HepG2 (cell line): ENCODE results near the gene HDGFL2. TPM values are rescaled to one million over a fixed set of nuclear protein-coding genes. Genes with fewer than 3 reads are reported as not detected.

ENCODE experiments used
- CBX5 ChIP-seq: sonication (generic); formaldehyde crosslinking; IDR thresholded peaks from 2 replicates; pipeline ENCODE4 v1.4.0; 2020; ENCODE audit warnings: missing genetic modification reagents, borderline replicate concordance
- ELF1 ChIP-seq: sonication (generic); formaldehyde crosslinking; IDR thresholded peaks from 2 replicates; pipeline ENCODE4 v1.4.0; 2020; ENCODE audit warnings: missing genetic modification reagents
- GATAD1 ChIP-seq: IDR thresholded peaks from 2 replicates; pipeline ENCODE4 v1.6.1; 2016; ENCODE audit warnings: missing genetic modification reagents, missing compliant biosample characterization
- GZF1 ChIP-seq: sonication (generic); formaldehyde crosslinking; IDR thresholded peaks from 2 replicates; pipeline ENCODE4 v1.5.1; 2020; ENCODE audit warnings: mild to moderate bottlenecking, missing genetic modification reagents
- HNRNPLL ChIP-seq: fragments of 200-400 bp; formaldehyde crosslinking; IDR thresholded peaks from 2 replicates; pipeline ENCODE4 v1.6.1; 2017; ENCODE audit warnings: mild to moderate bottlenecking, low read depth, low read length; ENCODE audit not compliant: poor library complexity, severe bottlenecking
- PRDM4 ChIP-seq: sonication (generic); formaldehyde crosslinking; IDR thresholded peaks from 2 replicates; pipeline ENCODE4 v1.9.0; 2021; ENCODE audit warnings: missing genetic modification reagents, borderline replicate concordance
- PRPF4 ChIP-seq: fragments of 200-400 bp; formaldehyde crosslinking; IDR thresholded peaks from 2 replicates; pipeline ENCODE4 v1.6.1; 2016; ENCODE audit warnings: low read length, low read depth; ENCODE audit not compliant: poor library complexity, severe bottlenecking
- RBAK ChIP-seq: sonication (generic); formaldehyde crosslinking; IDR thresholded peaks from 2 replicates; pipeline ENCODE4 v1.5.1; 2020; ENCODE audit warnings: mild to moderate bottlenecking, missing genetic modification reagents
- SKI ChIP-seq: fragments of 450-650 bp; IDR thresholded peaks from one replicate; pipeline ENCODE4 v1.6.1; 2018; ENCODE audit warnings: mild to moderate bottlenecking; ENCODE audit not compliant: partially characterized antibody
- SSRP1 ChIP-seq: IDR thresholded peaks from 2 replicates; pipeline ENCODE4 v1.6.1; 2016; ENCODE audit warnings: control low read depth
- TCF7L2 ChIP-seq: IDR thresholded peaks from 2 replicates; pipeline ENCODE4 v1.6.1; 2011; ENCODE audit warnings: mild to moderate bottlenecking, low read depth, low read length, moderate library complexity
- TFDP1 ChIP-seq: IDR thresholded peaks from 2 replicates; pipeline ENCODE4 v1.6.1; 2016; ENCODE audit warnings: missing compliant biosample characterization, missing genetic modification reagents, borderline replicate concordance
- ZBTB34 ChIP-seq: sonication (generic); formaldehyde crosslinking; IDR thresholded peaks from 2 replicates; pipeline ENCODE4 v1.8.0; 2022; ENCODE audit warnings: mild to moderate bottlenecking, missing genetic modification reagents
- ZBTB4 ChIP-seq: sonication (generic); formaldehyde crosslinking; IDR thresholded peaks from 2 replicates; pipeline ENCODE4 v1.4.0; 2020; ENCODE audit warnings: missing genetic modification reagents, mild to moderate bottlenecking, borderline replicate concordance
- ZFP36L1 ChIP-seq: sonication (generic); formaldehyde crosslinking; IDR thresholded peaks from 2 replicates; pipeline ENCODE4 v1.8.0; 2022; ENCODE audit warnings: mild to moderate bottlenecking, missing genetic modification reagents, moderate library complexity
- ZNF558 ChIP-seq: sonication (generic); formaldehyde crosslinking; IDR thresholded peaks from 2 replicates; pipeline ENCODE4 v1.9.0; 2022; ENCODE audit warnings: mild to moderate bottlenecking, missing genetic modification reagents, borderline replicate concordance
- ZNF563 ChIP-seq: sonication (generic); formaldehyde crosslinking; IDR thresholded peaks from 2 replicates; pipeline ENCODE4 v1.8.0; 2022; ENCODE audit warnings: mild to moderate bottlenecking, moderate library complexity, missing genetic modification reagents
- ZNF841 ChIP-seq: sonication (generic); formaldehyde crosslinking; IDR thresholded peaks from 2 replicates; pipeline ENCODE4 v1.8.1; 2023; ENCODE audit warnings: missing genetic modification reagents, borderline replicate concordance
- ZSCAN21 ChIP-seq: sonication (generic); formaldehyde crosslinking; IDR thresholded peaks from 2 replicates; pipeline ENCODE4 v1.8.0; 2022; ENCODE audit warnings: mild to moderate bottlenecking, missing genetic modification reagents, moderate library complexity, borderline replicate concordance
- polyA plus RNA-seq, 8 experiments: library from polyadenylated mRNA; depleted of rRNA in 3 of 8; stranded (reverse) in 7 of 8; unstranded in 1 of 8; fragments of >200 nt; fragmentation: Illumina TruSeq in 4 of 8; extraction: Trizol in 4 of 8; gene quantifications; 2 replicates each; pipeline versions ENCODE4 v1.2.1 to v1.2.3, GENCODE V29; 2011 to 2016; ENCODE audit warnings: low read depth in 4 of 8, missing spikeins in 1 of 8, mixed read lengths in 1 of 8; ENCODE audit not compliant: insufficient read depth in 1 of 8
- total RNA-seq, 5 experiments: library from RNA; depleted of rRNA; stranded (reverse); fragments of >200 nt; fragmentation: Illumina TruSeq; extraction: Trizol; gene quantifications; 2 replicates each; pipeline ENCODE4 v1.2.3, GENCODE V29; 2016; ENCODE audit warnings: low read depth in 1 of 5

HDGFL2 gene
- total and polyA plus RNA-seq, 2 of the 13 experiments (the other 11 are each of a cell fraction or from before 2014, with no cell fraction given) = 20.0 to 51.1 TPM

GRCh38 chr19:4531562-4532165 is 59.6 kb downstream of the HDGFL2 start (continued):
- TF ChIP-seq TFDP1 (CRISPR knock-in tag) (peak; percentile 86), CBX5 (CRISPR knock-in tag) (peak; percentile 39; the same call in 1 of the 2 replicates), PRPF4 (no peak), PRDM4 (CRISPR knock-in tag) (no peak), ZBTB4 (CRISPR knock-in tag) (no peak), ZSCAN21 (CRISPR knock-in tag) (peak; percentile 98), SSRP1 (CRISPR knock-in tag) (no peak), HNRNPLL (peak; percentile 48), ELF1 (no peak), RBAK (CRISPR knock-in tag) (no peak), ZBTB34 (CRISPR knock-in tag) (no peak), ZFP36L1 (CRISPR knock-in tag) (no peak), GZF1 (CRISPR knock-in tag) (no peak), TCF7L2 (no peak), ZNF841 (CRISPR knock-in tag) (no peak), GATAD1 (CRISPR knock-in tag) (0 out of 2 replicates have a peak, but pooled peaks have one; percentile 42), ZNF558 (no peak), ZNF563 (peak; percentile 90; the same call in 1 of the 2 replicates), SKI (no peak)
